H9 (cell line): ENCODE results near the gene ADARB2. TPM values are rescaled to one million over a fixed set of nuclear protein-coding genes. Genes with fewer than 3 reads are reported as not detected.

Source experiments
- DNase-seq: peaks from one replicate; pipeline ENCODE4 v3.0.0-alpha.2; 2017
- H2AFZ ChIP-seq: one replicate; pipeline ENCODE4 v1.6.1; 2013; ENCODE audit warnings: mild to moderate bottlenecking, low read length, control low read depth, moderate library complexity
- H2AK5ac ChIP-seq: 2 replicates; pipeline ENCODE4 v1.6.1; 2013; ENCODE audit warnings: low read length, control low read depth, mixed read lengths; ENCODE audit not compliant: insufficient read length
- H2BK120ac ChIP-seq: one replicate; pipeline ENCODE4 v1.6.1; 2013; ENCODE audit warnings: low read depth, mild to moderate bottlenecking, low read length, control low read depth, inconsistent platforms; ENCODE audit not compliant: poor library complexity, severe bottlenecking
- H2BK12ac ChIP-seq: 2 replicates; pipeline ENCODE4 v1.6.1; 2013; ENCODE audit warnings: low read length, control low read depth, mixed read lengths, low read depth; ENCODE audit not compliant: insufficient read length
- H2BK15ac ChIP-seq: 2 replicates; pipeline ENCODE4 v1.6.1; 2013; ENCODE audit warnings: low read depth, low read length, control low read depth
- H2BK20ac ChIP-seq: one replicate; pipeline ENCODE4 v1.6.1; 2013; ENCODE audit warnings: low read depth, mild to moderate bottlenecking, low read length, control low read depth, inconsistent platforms; ENCODE audit not compliant: poor library complexity, severe bottlenecking
- H2BK5ac ChIP-seq: 2 replicates; pipeline ENCODE4 v1.6.1; 2013; ENCODE audit warnings: low read length, control low read depth, mixed read lengths; ENCODE audit not compliant: insufficient read length
- H3K14ac ChIP-seq: 2 replicates; pipeline ENCODE4 v1.6.1; 2013; ENCODE audit warnings: low read length, control low read depth; ENCODE audit not compliant: insufficient read depth
- H3K18ac ChIP-seq: 2 replicates; pipeline ENCODE4 v1.6.1; 2013; ENCODE audit warnings: low read depth, mild to moderate bottlenecking, mixed read lengths, low read length, control low read depth; ENCODE audit not compliant: insufficient read length
- H3K23ac ChIP-seq: 2 replicates; pipeline ENCODE4 v1.6.1; 2013; ENCODE audit warnings: low read length, control low read depth, mixed read lengths, low read depth; ENCODE audit not compliant: insufficient read length
- H3K23me2 ChIP-seq: 2 replicates; pipeline ENCODE4 v1.6.1; 2013; ENCODE audit warnings: low read depth, mild to moderate bottlenecking, mixed read lengths, low read length, control low read depth; ENCODE audit not compliant: insufficient read length, poor library complexity, severe bottlenecking
- H3K27ac ChIP-seq: 2 replicates; pipeline ENCODE4 v1.5.1; 2013; ENCODE audit warnings: low read length, control low read depth, mixed read lengths, low read depth; ENCODE audit not compliant: insufficient read length
- H3K27me3 ChIP-seq: 2 replicates; pipeline ENCODE4 v1.6.1; 2013; ENCODE audit warnings: low read length, control low read depth, inconsistent platforms; ENCODE audit not compliant: insufficient read depth
- H3K4ac ChIP-seq: 2 replicates; pipeline ENCODE4 v1.6.1; 2013; ENCODE audit warnings: low read depth, mild to moderate bottlenecking, control low read depth, inconsistent platforms, low read length, moderate library complexity
- H3K4me1 ChIP-seq: 2 replicates; pipeline ENCODE4 v1.6.1; 2013; ENCODE audit warnings: low read length, control low read depth, inconsistent platforms; ENCODE audit not compliant: insufficient read depth
- H3K4me2 ChIP-seq: 2 replicates; pipeline ENCODE4 v1.6.1; 2013; ENCODE audit warnings: low read length, control low read depth, mixed read lengths; ENCODE audit not compliant: insufficient read length, insufficient read depth
- H3K56ac ChIP-seq: 2 replicates; pipeline ENCODE4 v1.6.1; 2013; ENCODE audit warnings: low read depth, mild to moderate bottlenecking, mixed read lengths, low read length, control low read depth; ENCODE audit not compliant: insufficient read length
- H3K79me1 ChIP-seq: 2 replicates; pipeline ENCODE4 v1.6.1; 2013; ENCODE audit warnings: low read depth, mild to moderate bottlenecking, moderate library complexity, low read length, control low read depth, inconsistent platforms; ENCODE audit not compliant: insufficient read depth, poor library complexity, severe bottlenecking
- H3K79me2 ChIP-seq: 2 replicates; pipeline ENCODE4 v1.6.1; 2013; ENCODE audit warnings: low read length, control low read depth, inconsistent platforms; ENCODE audit not compliant: insufficient read depth
- H3K9ac ChIP-seq: 2 replicates; pipeline ENCODE4 v1.6.1; 2013; ENCODE audit warnings: low read length, control low read depth, mixed read lengths; ENCODE audit not compliant: insufficient read length; ENCODE audit errors: extremely low read depth
- H3K9me3 ChIP-seq: one replicate; pipeline ENCODE4 v1.6.1; 2013; ENCODE audit warnings: low read depth, low read length, inconsistent platforms; ENCODE audit not compliant: control insufficient read depth
- H3T11ph ChIP-seq: one replicate; pipeline ENCODE4 v1.6.1; 2013; ENCODE audit warnings: mild to moderate bottlenecking, low read length, control low read depth, inconsistent platforms
- H4K20me1 ChIP-seq: one replicate; pipeline ENCODE4 v1.6.1; 2013; ENCODE audit not compliant: control insufficient read depth, insufficient read length, insufficient read depth
- H4K5ac ChIP-seq: 2 replicates; pipeline ENCODE4 v1.6.1; 2013; ENCODE audit warnings: low read depth, mild to moderate bottlenecking, mixed read lengths, low read length, control low read depth; ENCODE audit not compliant: insufficient read length
- H4K8ac ChIP-seq: replicated peaks from 2 replicates; pipeline ENCODE4 v1.6.1; 2013; ENCODE audit warnings: low read length, control low read depth, mixed read lengths, low read depth; ENCODE audit not compliant: insufficient read length
- H4K91ac ChIP-seq: 2 replicates; pipeline ENCODE4 v1.6.1; 2013; ENCODE audit warnings: low read depth, mild to moderate bottlenecking, moderate library complexity, mixed read lengths, low read length, control low read depth; ENCODE audit not compliant: insufficient read length
- H3K27ac Mint-ChIP-seq, 3 experiments: 2 replicates in 2 of 3; 3 replicates in 1 of 3; pipeline ENCODE4 v1.8.0; 2020 to 2021; ENCODE audit warnings: mixed read lengths in 3 of 3, mild to moderate bottlenecking in 1 of 3, moderate library complexity in 1 of 3
- H3K27me3 Mint-ChIP-seq: 2 replicates; pipeline ENCODE4 v1.8.0; 2021; ENCODE audit warnings: low read depth, mild to moderate bottlenecking, moderate library complexity, mixed read lengths
- H3K36me3 Mint-ChIP-seq, 3 experiments: 2 replicates in 2 of 3; 3 replicates in 1 of 3; pipeline ENCODE4 v1.8.0; 2020 to 2021; ENCODE audit warnings: low read depth in 3 of 3, mixed read lengths in 3 of 3; ENCODE audit not compliant: insufficient read depth in 1 of 3
- H3K4me1 Mint-ChIP-seq, 2 experiments: 2 replicates each; pipeline ENCODE4 v1.8.0; 2020; ENCODE audit warnings: mixed read lengths in 2 of 2
- H3K4me3 Mint-ChIP-seq, 2 experiments: 2 replicates in 1 of 2; 3 replicates in 1 of 2; pipeline ENCODE4 v1.8.0; 2020 to 2021; ENCODE audit warnings: mild to moderate bottlenecking in 2 of 2, mixed read lengths in 2 of 2, moderate library complexity in 1 of 2
- H3K9me3 Mint-ChIP-seq, 2 experiments: 2 replicates in 1 of 2; 3 replicates in 1 of 2; pipeline ENCODE4 v1.8.0; 2020; ENCODE audit warnings: mild to moderate bottlenecking in 2 of 2, mixed read lengths in 2 of 2, moderate library complexity in 1 of 2
- WGBS: extraction: QIAGEN DNeasy Blood & Tissue Kit; methylation state at CpG from one replicate; pipeline ENCODE4 v1.1.7; 2013; ENCODE audit warnings: missing lambda C conversion rate, low lambda C conversion rate, mixed read lengths; ENCODE audit not compliant: insufficient read length; ENCODE audit errors: extremely low coverage; 5-methylcytosine and 5-hydroxymethylcytosine counted together
- total RNA-seq: library from RNA; stranded (reverse); gene quantifications from 2 replicates; pipeline ENCODE4 v1.2.1, GENCODE V29; 2021
- TF ChIP-seq, protein P1 (sequence below): fragments of 200-600 bp; sonication (generic); conservative IDR thresholded peaks from 3 replicates; pipeline ENCODE4 v1.8.0; 2021; ENCODE audit warnings: antibody characterized with exemption, mild to moderate bottlenecking

ADARB2 gene
- total RNA-seq, 1 experiment from 2014 or later: 0.87 TPM

DNA sequence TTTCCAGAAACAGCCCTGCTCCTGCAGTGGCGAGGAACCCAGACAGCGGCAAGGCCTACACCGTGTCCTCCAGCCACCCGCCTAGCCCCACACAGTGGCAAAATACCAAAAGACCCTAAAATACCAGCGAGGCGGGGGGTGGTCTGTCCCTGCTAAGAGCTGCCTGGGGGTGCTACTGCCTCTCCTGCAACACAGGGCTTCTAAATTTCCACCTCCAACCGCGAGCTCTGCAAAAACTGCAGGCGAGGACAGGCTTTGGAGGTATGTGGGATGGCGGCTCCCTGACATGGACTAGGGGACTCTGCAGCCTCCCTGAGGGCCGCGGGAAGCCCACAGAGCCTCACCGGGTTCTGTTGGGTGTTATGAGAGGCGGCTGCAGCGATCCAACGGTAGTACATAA, 558.8 kb downstream of the ADARB2 start:
- no peak overlapping the region for H3K18ac ChIP-seq
- H4K20me1 ChIP-seq: no peaks in the 10 kb centered on the region
- no peak overlapping the region for H3K27ac ChIP-seq
- no peak overlapping the region for H4K5ac ChIP-seq
- no peaks in the 10 kb centered on the region for H3K23me2 ChIP-seq
- no peak overlapping the region for H3K56ac ChIP-seq
- H3K36me3 Mint-ChIP-seq: no peaks in the 10 kb centered on the region
- no peak overlapping the region for H3K4me3 Mint-ChIP-seq
- no peak overlapping the region for H3T11ph ChIP-seq
- H3K79me2 ChIP-seq: no peaks in the 10 kb centered on the region
- no CpG with 5 or more reads among the region's 16 CpGs for WGBS
- no peak overlapping the region for H2AFZ ChIP-seq
- no peaks in the 10 kb centered on the region for H3K79me1 ChIP-seq
- H3K9ac ChIP-seq: no peak overlapping the region
- H3K4me1 ChIP-seq: no peaks in the 10 kb centered on the region
- H3K4me2 ChIP-seq: no peak overlapping the region
- peaks cover 6 to 24% of the 10 kb centered on the region in 2 experiments for H3K4me1 Mint-ChIP-seq
- no peaks in the 10 kb centered on the region for H3K27me3 ChIP-seq
- no peak overlapping the region for H2BK120ac ChIP-seq
- H2BK15ac ChIP-seq: no peak overlapping the region
- H4K91ac ChIP-seq: no peak overlapping the region
- no peak for DNase-seq
- H2BK12ac ChIP-seq: no peak overlapping the region
- H3K4ac ChIP-seq: no peak overlapping the region
- TF ChIP-seq, protein P1, sequence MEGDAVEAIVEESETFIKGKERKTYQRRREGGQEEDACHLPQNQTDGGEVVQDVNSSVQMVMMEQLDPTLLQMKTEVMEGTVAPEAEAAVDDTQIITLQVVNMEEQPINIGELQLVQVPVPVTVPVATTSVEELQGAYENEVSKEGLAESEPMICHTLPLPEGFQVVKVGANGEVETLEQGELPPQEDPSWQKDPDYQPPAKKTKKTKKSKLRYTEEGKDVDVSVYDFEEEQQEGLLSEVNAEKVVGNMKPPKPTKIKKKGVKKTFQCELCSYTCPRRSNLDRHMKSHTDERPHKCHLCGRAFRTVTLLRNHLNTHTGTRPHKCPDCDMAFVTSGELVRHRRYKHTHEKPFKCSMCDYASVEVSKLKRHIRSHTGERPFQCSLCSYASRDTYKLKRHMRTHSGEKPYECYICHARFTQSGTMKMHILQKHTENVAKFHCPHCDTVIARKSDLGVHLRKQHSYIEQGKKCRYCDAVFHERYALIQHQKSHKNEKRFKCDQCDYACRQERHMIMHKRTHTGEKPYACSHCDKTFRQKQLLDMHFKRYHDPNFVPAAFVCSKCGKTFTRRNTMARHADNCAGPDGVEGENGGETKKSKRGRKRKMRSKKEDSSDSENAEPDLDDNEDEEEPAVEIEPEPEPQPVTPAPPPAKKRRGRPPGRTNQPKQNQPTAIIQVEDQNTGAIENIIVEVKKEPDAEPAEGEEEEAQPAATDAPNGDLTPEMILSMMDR: no peak
- H3K27me3 Mint-ChIP-seq: peaks cover 7% of the 10 kb centered on the region
- H3K27ac Mint-ChIP-seq: no peak overlapping the region
- H3K14ac ChIP-seq: no peak overlapping the region
- H3K9me3 Mint-ChIP-seq: no peaks in the 10 kb centered on the region
- H3K23ac ChIP-seq: no peak overlapping the region
- no peak overlapping the region for H2BK5ac ChIP-seq
- no peak overlapping the region for H2BK20ac ChIP-seq
- no peak overlapping the region for H4K8ac ChIP-seq
- H2AK5ac ChIP-seq: no peak overlapping the region
- no peaks in the 10 kb centered on the region for H3K9me3 ChIP-seq
